ENCODE measurements around the gene ARHGDIG. TPM values are rescaled to one million over a fixed set of nuclear protein-coding genes. Genes with fewer than 3 reads are reported as not detected.

The ARHGDIG gene
- total and polyA plus RNA-seq, 2 experiments from 2014 or later, result 3.1 to 6.5 TPM

Other genes with a start within 250 kb of the ARHGDIG start
- 6.7 and 7.1 TPM in 2 replicates for gene POLR3K, start 227.0 kb upstream of the ARHGDIG start, total RNA-seq
- 28.7 and 29.6 TPM in 2 replicates for gene POLR3K, start 227.0 kb upstream of the ARHGDIG start, polyA plus RNA-seq
- 44.7 and 70.3 TPM in 2 replicates for gene SNRNP25, start 226.8 kb upstream of the ARHGDIG start, total RNA-seq
- 94.2 and 123 TPM in 2 replicates for gene SNRNP25, start 226.8 kb upstream of the ARHGDIG start, polyA plus RNA-seq
- 27.2 and 28.2 TPM in 2 replicates for gene RHBDF1, start 208.0 kb upstream of the ARHGDIG start, total RNA-seq
- 27.9 and 38.2 TPM in 2 replicates for gene RHBDF1, start 208.0 kb upstream of the ARHGDIG start, polyA plus RNA-seq
- 90.2 and 135 TPM in 2 replicates for gene MPG, start 202.4 kb upstream of the ARHGDIG start, total RNA-seq
- gene MPG, start 202.4 kb upstream of the ARHGDIG start, polyA plus RNA-seq, result 78.2 and 93.7 TPM in 2 replicates
- gene NPRL3, start 141.9 kb upstream of the ARHGDIG start, total RNA-seq, result 20.9 and 24.3 TPM in 2 replicates
- 36.8 and 38.8 TPM in 2 replicates for gene NPRL3, start 141.9 kb upstream of the ARHGDIG start, polyA plus RNA-seq
- not detected in 2 replicates for gene HBZ, start 127.9 kb upstream of the ARHGDIG start, total RNA-seq
- gene HBZ, start 127.9 kb upstream of the ARHGDIG start, polyA plus RNA-seq, result not detected in 2 replicates
- gene HBM, start 114.6 kb upstream of the ARHGDIG start, total RNA-seq, result not detected in 2 replicates
- not detected in 2 replicates for gene HBM, start 114.6 kb upstream of the ARHGDIG start, polyA plus RNA-seq
- gene HBA2, start 107.7 kb upstream of the ARHGDIG start, total RNA-seq, result 1.3 TPM in 1 of 2 replicates, not detected in the other
- gene HBA2, start 107.7 kb upstream of the ARHGDIG start, polyA plus RNA-seq, result 0.52 TPM in 1 of 2 replicates, not detected in the other
- gene HBA1, start 103.9 kb upstream of the ARHGDIG start, total RNA-seq, result 0.42 TPM in 1 of 2 replicates, not detected in the other
- gene HBA1, start 103.9 kb upstream of the ARHGDIG start, polyA plus RNA-seq, result 1.8 TPM in 1 of 2 replicates, not detected in the other
- gene HBQ1, start 100.1 kb upstream of the ARHGDIG start, total RNA-seq, result 2.0 and 3.7 TPM in 2 replicates
- gene HBQ1, start 100.1 kb upstream of the ARHGDIG start, polyA plus RNA-seq, result 0.76 and 4.0 TPM in 2 replicates
- gene LUC7L, start 51.1 kb upstream of the ARHGDIG start, total RNA-seq, result 94.5 and 158 TPM in 2 replicates
- gene LUC7L, start 51.1 kb upstream of the ARHGDIG start, polyA plus RNA-seq, result 91.0 and 105 TPM in 2 replicates
- 128 and 136 TPM in 2 replicates for gene FAM234A, start 45.8 kb upstream of the ARHGDIG start, total RNA-seq
- gene FAM234A, start 45.8 kb upstream of the ARHGDIG start, polyA plus RNA-seq, result 160 and 164 TPM in 2 replicates
- 6.6 and 14.8 TPM in 2 replicates for gene RGS11, start 4.6 kb upstream of the ARHGDIG start, total RNA-seq
- 12.0 and 17.0 TPM in 2 replicates for gene RGS11, start 4.6 kb upstream of the ARHGDIG start, polyA plus RNA-seq
- 0.78 and 3.2 TPM in 2 replicates for gene PDIA2, start 2.6 kb downstream of the ARHGDIG start, total RNA-seq
- gene PDIA2, start 2.6 kb downstream of the ARHGDIG start, polyA plus RNA-seq, result 1.7 and 4.6 TPM in 2 replicates
- gene AXIN1, start 72.1 kb downstream of the ARHGDIG start, total RNA-seq, result 29.1 and 49.7 TPM in 2 replicates
- 16.5 and 25.4 TPM in 2 replicates for gene AXIN1, start 72.1 kb downstream of the ARHGDIG start, polyA plus RNA-seq
- gene MRPL28, start 89.9 kb downstream of the ARHGDIG start, total RNA-seq, result 242 and 350 TPM in 2 replicates
- 234 and 290 TPM in 2 replicates for gene MRPL28, start 89.9 kb downstream of the ARHGDIG start, polyA plus RNA-seq
- 135 and 167 TPM in 2 replicates for gene PGAP6, start 101.4 kb downstream of the ARHGDIG start, total RNA-seq
- gene PGAP6, start 101.4 kb downstream of the ARHGDIG start, polyA plus RNA-seq, result 113 and 142 TPM in 2 replicates
- gene NME4, start 116.6 kb downstream of the ARHGDIG start, total RNA-seq, result 352 and 452 TPM in 2 replicates
- 518 and 664 TPM in 2 replicates for gene NME4, start 116.6 kb downstream of the ARHGDIG start, polyA plus RNA-seq
- 48.7 and 51.5 TPM in 2 replicates for gene DECR2, start 121.3 kb downstream of the ARHGDIG start, total RNA-seq
- 49.5 and 50.0 TPM in 2 replicates for gene DECR2, start 121.3 kb downstream of the ARHGDIG start, polyA plus RNA-seq
- gene RAB11FIP3, start 145.1 kb downstream of the ARHGDIG start, total RNA-seq, result 61.8 and 77.1 TPM in 2 replicates
- gene RAB11FIP3, start 145.1 kb downstream of the ARHGDIG start, polyA plus RNA-seq, result 55.3 TPM in 2 replicates
- gene CAPN15, start 247.1 kb downstream of the ARHGDIG start, total RNA-seq, result 58.2 and 63.3 TPM in 2 replicates
- gene CAPN15, start 247.1 kb downstream of the ARHGDIG start, polyA plus RNA-seq, result 19.0 and 38.1 TPM in 2 replicates